SH-SY5Y (cell line): ENCODE data around the gene PRSS53.

Source experiments
- GATA2 ChIP-seq: IDR thresholded peaks from 2 replicates; pipeline ENCODE4 v1.6.1; 2011; ENCODE audit warnings: mild to moderate bottlenecking, low read depth, low read length
- GATA3 ChIP-seq: IDR thresholded peaks from 2 replicates; pipeline ENCODE4 v1.6.1; 2011; ENCODE audit warnings: low read depth, mild to moderate bottlenecking, low read length, moderate library complexity

DNA sequence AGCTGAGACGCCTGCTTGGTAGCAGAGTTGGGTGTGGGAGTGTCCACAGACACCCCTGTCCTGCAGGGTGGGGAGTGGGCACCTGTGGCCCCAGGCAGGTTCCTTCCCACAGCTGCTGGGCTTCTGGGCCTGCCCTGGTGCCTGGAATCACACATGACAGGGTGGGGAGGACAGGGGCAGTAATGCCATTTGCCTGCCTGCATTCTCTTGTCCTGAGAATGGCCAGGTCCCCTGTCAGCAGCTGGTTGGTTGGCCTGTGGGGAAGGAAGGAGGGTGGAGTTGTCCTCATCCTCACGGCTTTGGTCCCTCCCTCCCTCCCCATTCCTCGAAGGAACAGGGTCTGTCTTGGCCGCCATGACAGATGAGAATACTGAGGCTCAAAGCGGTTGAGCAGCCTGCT lies 5.2 kb downstream of the PRSS53 start:
- TF ChIP-seq GATA3 (no peak), GATA2 (no peak)
